ENCODE results near the gene WNT10A.

DNA sequence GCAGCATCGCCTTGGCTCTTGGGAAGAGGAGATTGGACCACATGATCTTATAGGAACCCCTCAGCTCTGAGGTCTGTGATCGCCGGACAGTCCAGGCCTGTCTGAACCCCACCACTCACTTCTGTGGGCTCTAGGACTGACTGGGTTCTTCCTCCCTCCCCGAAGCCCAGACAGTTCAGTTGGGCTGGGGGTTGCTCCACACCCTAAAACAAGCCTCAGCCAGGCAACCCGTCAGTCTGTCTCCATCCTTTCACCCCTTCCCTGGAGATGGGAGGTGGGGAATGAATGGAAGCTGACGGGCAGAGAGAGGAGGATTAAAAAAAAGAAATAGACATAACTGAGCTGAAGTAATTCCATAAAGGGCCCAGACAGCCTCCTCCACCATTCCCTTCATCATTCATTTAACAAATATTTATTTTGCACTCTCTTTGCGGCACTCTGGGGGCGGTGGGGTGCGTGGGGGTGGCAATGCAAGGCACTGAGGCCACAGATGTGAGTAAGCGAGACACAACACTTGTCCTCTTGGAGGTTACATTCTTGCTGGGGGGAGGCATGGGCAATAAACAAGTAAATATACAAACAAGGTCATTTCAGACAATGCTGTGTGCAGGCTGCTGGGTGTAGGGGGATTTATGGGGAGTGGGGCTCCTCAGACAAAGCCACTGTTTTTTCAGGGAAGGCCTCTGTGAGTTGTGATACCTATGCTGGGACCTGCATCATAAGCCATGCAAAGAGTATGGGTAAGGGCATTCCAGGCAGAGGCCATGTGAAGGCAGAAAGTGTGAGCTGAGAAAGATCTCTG is 12.9 kb downstream of the WNT10A start:
- TF ChIP-seq, protein P1, sequence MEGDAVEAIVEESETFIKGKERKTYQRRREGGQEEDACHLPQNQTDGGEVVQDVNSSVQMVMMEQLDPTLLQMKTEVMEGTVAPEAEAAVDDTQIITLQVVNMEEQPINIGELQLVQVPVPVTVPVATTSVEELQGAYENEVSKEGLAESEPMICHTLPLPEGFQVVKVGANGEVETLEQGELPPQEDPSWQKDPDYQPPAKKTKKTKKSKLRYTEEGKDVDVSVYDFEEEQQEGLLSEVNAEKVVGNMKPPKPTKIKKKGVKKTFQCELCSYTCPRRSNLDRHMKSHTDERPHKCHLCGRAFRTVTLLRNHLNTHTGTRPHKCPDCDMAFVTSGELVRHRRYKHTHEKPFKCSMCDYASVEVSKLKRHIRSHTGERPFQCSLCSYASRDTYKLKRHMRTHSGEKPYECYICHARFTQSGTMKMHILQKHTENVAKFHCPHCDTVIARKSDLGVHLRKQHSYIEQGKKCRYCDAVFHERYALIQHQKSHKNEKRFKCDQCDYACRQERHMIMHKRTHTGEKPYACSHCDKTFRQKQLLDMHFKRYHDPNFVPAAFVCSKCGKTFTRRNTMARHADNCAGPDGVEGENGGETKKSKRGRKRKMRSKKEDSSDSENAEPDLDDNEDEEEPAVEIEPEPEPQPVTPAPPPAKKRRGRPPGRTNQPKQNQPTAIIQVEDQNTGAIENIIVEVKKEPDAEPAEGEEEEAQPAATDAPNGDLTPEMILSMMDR (IDR thresholded peaks at IDR 0.05), result no peak
- TF ChIP-seq POLR2A (IDR thresholded peaks at IDR 0.05) (no peak), EP300 (IDR thresholded peaks at IDR 0.05) (no peak)
